HEK293 (cell line): ENCODE results near the gene LRRN2.

ENCODE experiments used
- CTCF ChIP-seq: fragments of 450-650 bp; formaldehyde crosslinking; IDR thresholded peaks from 2 replicates; pipeline ENCODE4 v1.5.1; 2016; ENCODE audit warnings: missing biosample characterization, missing genetic modification characterization
- GLI4 ChIP-seq: fragments of 450-650 bp; formaldehyde crosslinking; IDR thresholded peaks from 2 replicates; pipeline ENCODE4 v1.5.1; 2016; ENCODE audit warnings: missing biosample characterization, missing genetic modification characterization
- HOXA7 ChIP-seq: sonication (generic); formaldehyde crosslinking; IDR thresholded peaks from 2 replicates; pipeline ENCODE4 v1.8.1; 2022; ENCODE audit warnings: missing genetic modification reagents, borderline replicate concordance
- ZBTB11 ChIP-seq: fragments of 450-650 bp; formaldehyde crosslinking; conservative IDR thresholded peaks from 2 replicates; pipeline ENCODE4 v1.5.1; 2016; ENCODE audit warnings: low read depth, missing biosample characterization, missing genetic modification characterization
- ZNF184 ChIP-seq: fragments of 450-650 bp; IDR thresholded peaks from 2 replicates; pipeline ENCODE4 v1.5.1; 2018; ENCODE audit warnings: missing biosample characterization, mild to moderate bottlenecking, missing genetic modification characterization
- ZNF324 ChIP-seq: fragments of 450-650 bp; formaldehyde crosslinking; IDR thresholded peaks from 2 replicates; pipeline ENCODE4 v1.5.1; 2016; ENCODE audit warnings: missing biosample characterization, missing genetic modification characterization
- ZNF398 ChIP-seq: fragments of 450-650 bp; formaldehyde crosslinking; IDR thresholded peaks from 2 replicates; pipeline ENCODE4 v1.5.1; 2017; ENCODE audit warnings: missing biosample characterization, missing genetic modification characterization
- ZNF561 ChIP-seq: fragments of 450-650 bp; IDR thresholded peaks from 2 replicates; pipeline ENCODE4 v1.5.1; 2018; ENCODE audit warnings: missing biosample characterization, missing genetic modification characterization, borderline replicate concordance
- ZNF776 ChIP-seq: fragments of 450-650 bp; formaldehyde crosslinking; IDR thresholded peaks from 2 replicates; pipeline ENCODE4 v1.5.0; 2017; ENCODE audit warnings: missing biosample characterization, missing genetic modification characterization, borderline replicate concordance
- TF ChIP-seq, protein P1 (sequence below): fragments of 450-650 bp; formaldehyde crosslinking; IDR thresholded peaks from 2 replicates; pipeline ENCODE4 v1.5.1; 2016; ENCODE audit warnings: missing biosample characterization, missing genetic modification characterization, borderline replicate concordance
- TF ChIP-seq, protein P2 (sequence below): fragments of 450-650 bp; formaldehyde crosslinking; IDR thresholded peaks from 2 replicates; pipeline ENCODE4 v1.5.1; 2016; ENCODE audit warnings: missing biosample characterization, missing genetic modification characterization
- TF ChIP-seq, protein P3 (sequence below): fragments of 450-650 bp; formaldehyde crosslinking; optimal IDR thresholded peaks from 2 replicates; pipeline ENCODE3; 2016; ENCODE audit warnings: missing biosample characterization, mild to moderate bottlenecking, missing genetic modification characterization

- TF ChIP-seq, protein P1, sequence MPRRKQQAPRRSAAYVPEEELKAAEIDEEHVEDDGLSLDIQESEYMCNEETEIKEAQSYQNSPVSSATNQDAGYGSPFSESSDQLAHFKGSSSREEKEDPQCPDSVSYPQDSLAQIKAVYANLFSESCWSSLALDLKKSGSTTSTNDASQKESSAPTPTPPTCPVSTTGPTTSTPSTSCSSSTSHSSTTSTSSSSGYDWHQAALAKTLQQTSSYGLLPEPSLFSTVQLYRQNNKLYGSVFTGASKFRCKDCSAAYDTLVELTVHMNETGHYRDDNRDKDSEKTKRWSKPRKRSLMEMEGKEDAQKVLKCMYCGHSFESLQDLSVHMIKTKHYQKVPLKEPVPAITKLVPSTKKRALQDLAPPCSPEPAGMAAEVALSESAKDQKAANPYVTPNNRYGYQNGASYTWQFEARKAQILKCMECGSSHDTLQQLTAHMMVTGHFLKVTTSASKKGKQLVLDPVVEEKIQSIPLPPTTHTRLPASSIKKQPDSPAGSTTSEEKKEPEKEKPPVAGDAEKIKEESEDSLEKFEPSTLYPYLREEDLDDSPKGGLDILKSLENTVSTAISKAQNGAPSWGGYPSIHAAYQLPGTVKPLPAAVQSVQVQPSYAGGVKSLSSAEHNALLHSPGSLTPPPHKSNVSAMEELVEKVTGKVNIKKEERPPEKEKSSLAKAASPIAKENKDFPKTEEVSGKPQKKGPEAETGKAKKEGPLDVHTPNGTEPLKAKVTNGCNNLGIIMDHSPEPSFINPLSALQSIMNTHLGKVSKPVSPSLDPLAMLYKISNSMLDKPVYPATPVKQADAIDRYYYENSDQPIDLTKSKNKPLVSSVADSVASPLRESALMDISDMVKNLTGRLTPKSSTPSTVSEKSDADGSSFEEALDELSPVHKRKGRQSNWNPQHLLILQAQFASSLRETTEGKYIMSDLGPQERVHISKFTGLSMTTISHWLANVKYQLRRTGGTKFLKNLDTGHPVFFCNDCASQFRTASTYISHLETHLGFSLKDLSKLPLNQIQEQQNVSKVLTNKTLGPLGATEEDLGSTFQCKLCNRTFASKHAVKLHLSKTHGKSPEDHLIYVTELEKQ (tag by site-specific recombination) = no peak
- TF ChIP-seq CTCF (tag by site-specific recombination) = no peak
- TF ChIP-seq ZNF398 (tag by site-specific recombination) = no peak
- TF ChIP-seq ZNF184 (tag by site-specific recombination) = no peak
- TF ChIP-seq, protein P2, sequence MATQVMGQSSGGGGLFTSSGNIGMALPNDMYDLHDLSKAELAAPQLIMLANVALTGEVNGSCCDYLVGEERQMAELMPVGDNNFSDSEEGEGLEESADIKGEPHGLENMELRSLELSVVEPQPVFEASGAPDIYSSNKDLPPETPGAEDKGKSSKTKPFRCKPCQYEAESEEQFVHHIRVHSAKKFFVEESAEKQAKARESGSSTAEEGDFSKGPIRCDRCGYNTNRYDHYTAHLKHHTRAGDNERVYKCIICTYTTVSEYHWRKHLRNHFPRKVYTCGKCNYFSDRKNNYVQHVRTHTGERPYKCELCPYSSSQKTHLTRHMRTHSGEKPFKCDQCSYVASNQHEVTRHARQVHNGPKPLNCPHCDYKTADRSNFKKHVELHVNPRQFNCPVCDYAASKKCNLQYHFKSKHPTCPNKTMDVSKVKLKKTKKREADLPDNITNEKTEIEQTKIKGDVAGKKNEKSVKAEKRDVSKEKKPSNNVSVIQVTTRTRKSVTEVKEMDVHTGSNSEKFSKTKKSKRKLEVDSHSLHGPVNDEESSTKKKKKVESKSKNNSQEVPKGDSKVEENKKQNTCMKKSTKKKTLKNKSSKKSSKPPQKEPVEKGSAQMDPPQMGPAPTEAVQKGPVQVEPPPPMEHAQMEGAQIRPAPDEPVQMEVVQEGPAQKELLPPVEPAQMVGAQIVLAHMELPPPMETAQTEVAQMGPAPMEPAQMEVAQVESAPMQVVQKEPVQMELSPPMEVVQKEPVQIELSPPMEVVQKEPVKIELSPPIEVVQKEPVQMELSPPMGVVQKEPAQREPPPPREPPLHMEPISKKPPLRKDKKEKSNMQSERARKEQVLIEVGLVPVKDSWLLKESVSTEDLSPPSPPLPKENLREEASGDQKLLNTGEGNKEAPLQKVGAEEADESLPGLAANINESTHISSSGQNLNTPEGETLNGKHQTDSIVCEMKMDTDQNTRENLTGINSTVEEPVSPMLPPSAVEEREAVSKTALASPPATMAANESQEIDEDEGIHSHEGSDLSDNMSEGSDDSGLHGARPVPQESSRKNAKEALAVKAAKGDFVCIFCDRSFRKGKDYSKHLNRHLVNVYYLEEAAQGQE (tag by site-specific recombination) = no peak
- TF ChIP-seq, protein P3, sequence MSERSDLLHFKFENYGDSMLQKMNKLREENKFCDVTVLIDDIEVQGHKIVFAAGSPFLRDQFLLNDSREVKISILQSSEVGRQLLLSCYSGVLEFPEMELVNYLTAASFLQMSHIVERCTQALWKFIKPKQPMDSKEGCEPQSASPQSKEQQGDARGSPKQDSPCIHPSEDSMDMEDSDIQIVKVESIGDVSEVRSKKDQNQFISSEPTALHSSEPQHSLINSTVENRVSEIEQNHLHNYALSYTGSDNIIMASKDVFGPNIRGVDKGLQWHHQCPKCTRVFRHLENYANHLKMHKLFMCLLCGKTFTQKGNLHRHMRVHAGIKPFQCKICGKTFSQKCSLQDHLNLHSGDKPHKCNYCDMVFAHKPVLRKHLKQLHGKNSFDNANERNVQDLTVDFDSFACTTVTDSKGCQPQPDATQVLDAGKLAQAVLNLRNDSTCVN (tag by site-specific recombination) = no peak
- TF ChIP-seq ZNF324 = no peak
- TF ChIP-seq ZNF776 = no peak
- no peak for TF ChIP-seq GLI4 (tag by site-specific recombination)
- TF ChIP-seq ZBTB11 (tag by site-specific recombination) = no peak
- no peak for TF ChIP-seq HOXA7 (CRISPR knock-in tag)
- no peak for TF ChIP-seq ZNF561 (tag by site-specific recombination)
Measured at GRCh38 chr1:204599596-204599995, 85.9 kb downstream of the LRRN2 start.
